Stimulated activated memory B cell treated with anti-CD40 and anti-IgM and Interleukin-4, amounts not matched to agents 10 μg/mL and 1 μg/mL and 100 μg/mL, for 72 hours (primary cell): ENCODE measurements around the gene GMCL1.

Source experiments
- ATAC-seq: fragments of 150-1000 bp; cut with Tn5 transposase; 2 replicates; pipeline ENCODE4 v1.10.0; 2021
- H3K27ac Mint-ChIP-seq: one replicate; pipeline ENCODE4 v1.8.0; 2022; ENCODE audit warnings: mild to moderate bottlenecking, mixed read lengths
- H3K27me3 Mint-ChIP-seq: one replicate; pipeline ENCODE4 v1.8.0; 2022; ENCODE audit warnings: mixed read lengths
- H3K36me3 Mint-ChIP-seq: one replicate; pipeline ENCODE4 v1.8.0; 2022; ENCODE audit warnings: mixed read lengths
- H3K4me1 Mint-ChIP-seq: one replicate; pipeline ENCODE4 v1.8.0; 2022; ENCODE audit warnings: mixed read lengths
- H3K4me3 Mint-ChIP-seq: one replicate; pipeline ENCODE4 v1.8.0; 2022; ENCODE audit warnings: mild to moderate bottlenecking, moderate library complexity, mixed read lengths
- H3K9me3 Mint-ChIP-seq: one replicate; pipeline ENCODE4 v1.8.0; 2022; ENCODE audit warnings: mixed read lengths

Gene GMCL1, protein sequence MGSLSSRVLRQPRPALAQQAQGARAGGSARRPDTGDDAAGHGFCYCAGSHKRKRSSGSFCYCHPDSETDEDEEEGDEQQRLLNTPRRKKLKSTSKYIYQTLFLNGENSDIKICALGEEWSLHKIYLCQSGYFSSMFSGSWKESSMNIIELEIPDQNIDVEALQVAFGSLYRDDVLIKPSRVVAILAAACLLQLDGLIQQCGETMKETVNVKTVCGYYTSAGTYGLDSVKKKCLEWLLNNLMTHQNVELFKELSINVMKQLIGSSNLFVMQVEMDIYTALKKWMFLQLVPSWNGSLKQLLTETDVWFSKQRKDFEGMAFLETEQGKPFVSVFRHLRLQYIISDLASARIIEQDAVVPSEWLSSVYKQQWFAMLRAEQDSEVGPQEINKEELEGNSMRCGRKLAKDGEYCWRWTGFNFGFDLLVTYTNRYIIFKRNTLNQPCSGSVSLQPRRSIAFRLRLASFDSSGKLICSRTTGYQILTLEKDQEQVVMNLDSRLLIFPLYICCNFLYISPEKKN

GRCh38 chr2:69829256-69830044 lies at the start of gene GMCL1:
GMCL1 (plus strand) TSS chr2:69829660; CDS start chr2:69829893, 233 bp downstream.
- Mint-ChIP-seq H3K36me3 (peaks cover 6% of the 10 kb centered on the region), H3K4me1 (peaks cover 42% of the 10 kb centered on the region), H3K27me3 (no peaks in the 10 kb centered on the region), H3K27ac (peak within 1 kb of the TSS; percentile 88), H3K4me3 (peak within 1 kb of the TSS; percentile 91), H3K9me3 (no peaks in the 10 kb centered on the region)
- peak; percentile 98 for ATAC-seq

DNA sequence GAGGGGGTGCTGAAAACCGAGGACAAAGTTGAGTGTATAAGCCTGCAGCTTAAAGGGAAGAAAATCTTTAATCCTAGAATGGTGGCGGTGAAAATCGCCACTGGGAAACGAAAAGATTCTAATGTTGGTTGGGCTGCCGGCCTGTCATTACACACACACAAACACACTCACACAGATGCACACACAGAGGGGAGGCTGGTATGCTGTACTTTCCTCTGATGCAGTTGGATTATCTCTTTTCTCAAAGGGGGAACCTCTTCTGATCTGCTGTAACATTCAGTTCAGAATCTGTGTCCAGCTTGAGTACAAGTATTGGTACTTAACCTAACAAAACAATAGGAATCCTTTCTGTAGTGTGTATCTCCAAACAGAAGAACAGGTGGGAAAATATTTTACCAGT lies 48.5 kb upstream of the GMCL1 start:
- Mint-ChIP-seq H3K27me3 (no peaks in the 10 kb centered on the region), H3K4me3 (no peak overlapping the region), H3K27ac (no peak overlapping the region), H3K36me3 (peaks cover 10% of the 10 kb centered on the region), H3K4me1 (peaks cover 18% of the 10 kb centered on the region), H3K9me3 (peaks cover 3% of the 10 kb centered on the region)
- no peak for ATAC-seq

DNA sequence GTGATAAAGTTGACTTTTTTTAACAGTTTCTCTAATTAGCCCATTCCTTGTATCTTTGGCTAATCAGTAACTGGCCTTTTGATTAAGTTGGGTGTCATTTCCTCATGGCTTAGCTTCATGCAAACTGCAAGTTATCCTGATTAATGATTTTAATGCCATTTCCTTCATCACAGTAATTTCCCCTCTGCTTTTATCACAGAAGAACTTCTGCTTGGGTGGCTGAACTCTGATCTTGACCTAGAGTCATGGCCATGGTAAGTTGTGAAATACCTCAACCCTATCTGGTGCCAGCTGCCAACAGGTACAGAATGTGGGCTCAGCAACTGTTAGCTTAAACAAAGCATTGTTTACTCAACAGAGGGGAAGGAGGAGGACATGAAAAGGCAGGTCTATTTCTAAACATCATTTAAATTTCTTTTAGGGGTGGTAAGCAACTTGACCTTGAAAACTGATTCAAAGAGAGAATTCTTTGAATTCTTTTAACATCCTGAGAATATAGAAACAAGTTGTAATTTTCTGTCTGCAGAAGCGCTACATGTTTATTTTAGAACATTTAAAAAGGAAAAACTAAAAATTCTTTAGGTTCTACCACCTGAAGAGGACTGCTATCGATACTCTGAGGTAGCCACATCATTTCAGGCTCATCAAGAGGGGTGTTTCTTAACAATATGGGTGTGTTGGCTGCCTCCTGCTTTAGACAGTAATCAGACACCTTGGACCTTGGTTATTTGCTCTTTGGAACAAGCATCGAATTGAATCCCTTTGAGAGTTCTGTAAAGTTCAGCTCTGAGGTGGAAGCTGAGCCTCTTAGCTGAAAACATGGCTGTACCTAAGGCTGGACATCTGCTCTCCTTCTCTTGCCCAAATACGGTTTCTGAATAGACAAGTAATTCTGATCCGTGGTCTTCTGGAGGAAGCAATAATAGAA lies 47.9 kb upstream of the GMCL1 start:
- no peak for ATAC-seq
- H3K4me1 Mint-ChIP-seq = peaks cover 12% of the 10 kb centered on the region
- H3K27me3 Mint-ChIP-seq = no peaks in the 10 kb centered on the region
- peaks cover 16% of the 10 kb centered on the region for H3K36me3 Mint-ChIP-seq
- H3K4me3 Mint-ChIP-seq = no peak overlapping the region
- no peak overlapping the region for H3K27ac Mint-ChIP-seq
- no peaks in the 10 kb centered on the region for H3K9me3 Mint-ChIP-seq

DNA sequence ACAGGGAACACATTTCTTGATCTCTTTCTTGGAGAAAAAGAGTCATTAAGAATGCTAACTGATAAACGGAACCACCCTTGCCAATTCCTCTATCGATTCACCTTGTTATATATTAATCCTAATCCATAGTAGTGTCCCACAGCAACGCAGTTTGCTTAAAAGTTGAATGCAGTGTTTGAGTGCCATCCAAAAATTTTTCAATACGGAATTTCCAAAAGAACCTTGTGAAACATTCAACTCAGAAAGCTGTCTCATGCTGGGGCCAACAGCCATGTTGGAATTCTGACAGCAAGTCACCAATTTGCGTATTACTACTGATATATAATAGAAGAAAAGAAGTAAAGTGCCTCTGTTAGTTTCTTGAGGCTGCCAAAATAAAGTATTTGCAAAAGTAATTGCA lies 45.2 kb upstream of the GMCL1 start:
- no peak for ATAC-seq
- H3K9me3 Mint-ChIP-seq = no peaks in the 10 kb centered on the region
- H3K4me1 Mint-ChIP-seq = peaks cover 28% of the 10 kb centered on the region
- H3K4me3 Mint-ChIP-seq = no peak overlapping the region
- no peak overlapping the region for H3K27ac Mint-ChIP-seq
- peaks cover 27% of the 10 kb centered on the region for H3K36me3 Mint-ChIP-seq
- H3K27me3 Mint-ChIP-seq = no peaks in the 10 kb centered on the region

DNA sequence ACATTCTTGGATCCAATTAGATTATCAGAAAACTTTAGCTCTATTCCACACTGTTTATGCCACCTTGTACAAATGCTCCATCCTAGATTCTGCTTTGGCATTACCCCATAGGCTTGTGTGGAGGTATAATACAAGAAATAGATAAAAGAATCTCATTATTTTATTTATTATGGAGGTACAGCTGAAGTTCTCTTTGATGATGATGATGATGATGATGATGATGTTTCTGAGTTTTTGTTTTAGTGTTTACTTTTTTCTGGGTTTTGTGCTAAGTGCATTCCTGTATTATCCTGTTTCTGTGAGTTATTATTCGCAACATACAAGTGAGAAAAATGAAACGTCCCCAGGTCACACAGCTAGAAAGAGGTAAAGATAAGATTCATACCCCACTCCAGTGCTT lies 44.1 kb upstream of the GMCL1 start:
- Mint-ChIP-seq H3K9me3 (no peaks in the 10 kb centered on the region), H3K4me3 (no peak overlapping the region), H3K4me1 (peaks cover 31% of the 10 kb centered on the region), H3K27ac (no peak overlapping the region), H3K27me3 (no peaks in the 10 kb centered on the region), H3K36me3 (peaks cover 27% of the 10 kb centered on the region)
- ATAC-seq = no peak

DNA sequence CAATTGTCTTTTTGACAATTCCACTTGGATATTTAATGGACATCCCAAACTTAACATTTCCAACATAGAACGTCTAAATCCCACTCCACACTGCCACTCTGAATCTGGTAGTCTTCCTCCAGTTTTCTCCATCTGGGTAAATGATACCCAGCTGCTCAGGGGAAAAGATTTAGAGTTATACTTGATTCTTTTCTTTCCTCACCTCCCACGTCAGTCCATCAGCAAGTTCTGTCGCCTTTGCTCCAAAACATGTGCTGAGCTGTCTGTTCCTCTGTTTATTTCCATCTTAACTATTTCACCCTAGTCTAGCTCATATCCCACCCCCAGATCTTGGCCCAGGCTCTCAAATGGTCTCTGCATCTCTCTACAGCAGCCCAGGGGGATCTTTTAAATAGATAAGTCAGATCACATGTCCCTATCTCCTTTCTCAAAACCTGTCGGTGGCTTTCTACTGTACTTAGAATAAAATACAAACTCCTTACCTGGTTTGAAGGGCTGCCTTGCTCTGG lies 43.4 kb upstream of the GMCL1 start:
- H3K9me3 Mint-ChIP-seq = no peaks in the 10 kb centered on the region

DNA sequence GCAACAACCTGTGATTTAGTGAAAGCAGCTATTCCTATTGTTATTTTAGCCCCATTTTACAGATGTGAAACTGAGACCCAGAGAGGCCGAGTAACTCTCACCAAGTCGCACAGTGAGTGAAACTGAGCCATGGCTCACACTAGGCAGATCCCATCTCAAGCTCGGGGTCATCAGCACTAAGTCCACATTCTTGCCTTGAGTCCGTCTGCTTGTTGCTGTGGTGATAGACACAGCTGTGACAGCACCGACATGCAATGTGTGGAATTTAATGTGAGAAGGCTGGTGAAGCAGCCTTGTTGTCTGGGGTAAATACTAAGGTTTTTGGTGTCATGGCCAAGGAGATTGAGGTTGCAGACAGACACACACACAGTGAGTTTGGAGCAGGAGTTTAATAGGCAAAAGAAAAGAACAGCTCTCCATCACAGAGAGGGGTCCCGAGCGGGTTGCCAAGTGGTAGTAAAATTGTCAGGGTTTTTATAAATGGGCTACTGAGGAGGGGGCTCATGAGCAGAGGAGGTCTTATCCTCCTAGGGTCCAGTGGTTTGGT lies 40.2 kb upstream of the GMCL1 start:
- ATAC-seq = no peak
- peak overlapping the region; percentile 82 for H3K27ac Mint-ChIP-seq
- peaks cover 34% of the 10 kb centered on the region for H3K4me1 Mint-ChIP-seq
- peak overlapping the region; percentile 37 for H3K4me3 Mint-ChIP-seq
- H3K27me3 Mint-ChIP-seq = no peaks in the 10 kb centered on the region
- H3K36me3 Mint-ChIP-seq = peaks cover 27% of the 10 kb centered on the region
- no peaks in the 10 kb centered on the region for H3K9me3 Mint-ChIP-seq

More for the DNA sequence above, 43.4 kb upstream of the GMCL1 start:
- H3K36me3 Mint-ChIP-seq = peaks cover 27% of the 10 kb centered on the region
- ATAC-seq = no peak
- no peak overlapping the region for H3K27ac Mint-ChIP-seq
- no peak overlapping the region for H3K4me3 Mint-ChIP-seq
- no peaks in the 10 kb centered on the region for H3K27me3 Mint-ChIP-seq
- H3K4me1 Mint-ChIP-seq = peaks cover 34% of the 10 kb centered on the region

GRCh38 chr2:69789772-69790600 lies 39.5 kb upstream of the GMCL1 start:
- no peaks in the 10 kb centered on the region for H3K9me3 Mint-ChIP-seq
- no peaks in the 10 kb centered on the region for H3K27me3 Mint-ChIP-seq
- peak overlapping the region; percentile 82 for H3K27ac Mint-ChIP-seq
- peaks cover 34% of the 10 kb centered on the region for H3K4me1 Mint-ChIP-seq
- peak overlapping the region; percentile 66 for H3K4me3 Mint-ChIP-seq
- ATAC-seq = peak; percentile 48
- H3K36me3 Mint-ChIP-seq = peaks cover 22% of the 10 kb centered on the region

DNA sequence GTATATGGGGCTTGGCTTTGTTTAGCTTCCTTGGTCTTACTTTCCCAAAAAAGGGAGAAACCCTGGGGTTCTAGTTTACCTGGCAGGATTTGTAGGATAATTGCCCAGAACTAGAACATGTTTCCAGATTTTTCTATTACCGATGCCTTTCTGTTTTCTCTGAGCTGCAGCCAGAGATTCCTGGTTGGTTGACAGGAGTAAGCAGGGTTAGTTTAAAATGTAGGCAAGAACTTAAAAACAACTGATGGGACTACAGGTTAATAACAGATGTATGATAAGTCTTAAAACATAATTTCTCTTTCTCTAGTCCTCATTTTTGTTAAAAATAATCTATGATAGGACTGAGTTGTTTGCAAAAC lies 38.9 kb upstream of the GMCL1 start:
- Mint-ChIP-seq H3K27ac (peak overlapping the region; percentile 82), H3K4me1 (peaks cover 34% of the 10 kb centered on the region), H3K4me3 (no peak overlapping the region), H3K9me3 (no peaks in the 10 kb centered on the region), H3K27me3 (no peaks in the 10 kb centered on the region), H3K36me3 (peaks cover 20% of the 10 kb centered on the region)
- no peak for ATAC-seq

DNA sequence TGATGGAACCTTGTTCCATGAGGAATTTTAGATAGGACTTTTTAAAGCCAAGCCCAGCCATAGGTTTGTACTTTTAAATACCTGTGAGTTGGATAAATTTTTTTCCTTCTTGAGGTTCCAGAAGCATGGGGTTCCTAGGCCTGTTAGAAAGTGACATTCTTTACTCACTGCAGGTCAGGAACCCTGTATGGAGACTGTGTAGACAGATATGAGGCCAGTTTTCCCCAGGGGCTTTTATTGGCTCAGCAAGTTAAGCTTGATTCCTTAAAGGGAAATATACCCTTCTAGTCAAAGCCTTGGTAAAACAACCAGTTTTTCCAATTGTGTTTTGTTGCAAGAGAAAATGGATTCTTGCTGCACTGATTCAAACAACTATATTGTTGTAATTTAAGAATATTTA lies 38.4 kb upstream of the GMCL1 start:
- Mint-ChIP-seq H3K9me3 (no peaks in the 10 kb centered on the region), H3K4me3 (no peak overlapping the region), H3K36me3 (peaks cover 15% of the 10 kb centered on the region), H3K27me3 (no peaks in the 10 kb centered on the region), H3K4me1 (peaks cover 34% of the 10 kb centered on the region), H3K27ac (no peak overlapping the region)
- ATAC-seq = no peak

DNA sequence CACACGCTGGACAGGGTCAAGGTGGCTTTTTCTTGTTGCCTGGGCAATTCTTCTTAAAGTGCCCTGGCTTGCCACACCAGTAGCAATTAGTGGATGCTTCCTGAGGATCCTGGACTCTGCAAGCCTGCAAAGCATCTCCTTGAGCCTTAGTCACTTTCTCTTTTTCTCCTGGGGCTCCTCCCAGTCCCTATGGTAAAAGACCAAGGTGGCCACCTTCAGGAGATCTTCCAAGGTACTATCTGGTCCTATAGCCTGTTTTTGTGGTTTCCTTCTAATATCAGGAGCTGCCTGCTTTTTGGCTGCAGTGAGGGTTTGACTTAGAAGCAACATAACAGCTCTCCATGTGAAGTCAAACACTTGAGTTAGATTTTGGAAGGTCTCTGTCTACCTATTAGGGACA lies 33.3 kb upstream of the GMCL1 start:
- Mint-ChIP-seq H3K36me3 (peaks cover 6% of the 10 kb centered on the region), H3K27me3 (no peaks in the 10 kb centered on the region), H3K4me3 (no peak overlapping the region), H3K4me1 (peaks cover 33% of the 10 kb centered on the region), H3K27ac (peak overlapping the region; percentile 26), H3K9me3 (no peaks in the 10 kb centered on the region)
- ATAC-seq = no peak

GRCh38 chr2:69797235-69797634 lies 32.2 kb upstream of the GMCL1 start:
- H3K27me3 Mint-ChIP-seq = no peaks in the 10 kb centered on the region
- H3K36me3 Mint-ChIP-seq = peaks cover 9% of the 10 kb centered on the region
- peaks cover 41% of the 10 kb centered on the region for H3K4me1 Mint-ChIP-seq
- ATAC-seq = no peak
- no peaks in the 10 kb centered on the region for H3K9me3 Mint-ChIP-seq
- no peak overlapping the region for H3K4me3 Mint-ChIP-seq
- no peak overlapping the region for H3K27ac Mint-ChIP-seq

DNA sequence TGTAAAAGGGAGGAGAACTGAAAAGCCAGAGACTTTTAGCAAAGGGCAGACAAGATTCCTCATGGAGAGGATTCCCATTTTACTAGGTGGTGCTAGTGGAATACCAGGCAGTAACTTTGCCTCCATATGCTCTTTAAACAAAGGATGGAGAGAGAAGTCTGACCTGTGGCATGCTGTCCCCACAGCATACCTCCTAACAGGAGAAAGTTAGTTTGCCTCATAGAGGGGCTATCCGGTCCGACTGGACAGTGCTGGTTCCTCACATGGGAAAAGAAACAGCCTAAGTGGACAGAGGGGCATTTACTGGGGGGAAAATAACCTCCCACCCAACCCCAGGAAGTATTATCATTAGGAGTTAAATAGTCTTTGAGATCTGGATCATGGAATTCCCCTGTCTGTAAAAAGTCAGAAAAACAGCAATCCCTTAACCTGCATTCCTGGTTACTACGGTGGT lies 31.6 kb upstream of the GMCL1 start:
- peak overlapping the region; percentile 72 for H3K27ac Mint-ChIP-seq
- ATAC-seq = no peak
- H3K4me1 Mint-ChIP-seq = peaks cover 45% of the 10 kb centered on the region
- no peaks in the 10 kb centered on the region for H3K27me3 Mint-ChIP-seq
- peak overlapping the region; percentile 54 for H3K4me3 Mint-ChIP-seq
- peaks cover 11% of the 10 kb centered on the region for H3K36me3 Mint-ChIP-seq
- no peaks in the 10 kb centered on the region for H3K9me3 Mint-ChIP-seq
